Measurements from ENCODE around the gene STAT3.
A peak's percentile ranks its signal among the peaks of the same experiment; 100 is the strongest.
"Not testable (repeated sequence)": the region's sequence is repeated elsewhere in the genome, so short reads cannot be mapped to it uniquely, and the experiment has no call there.

The STAT3 gene

GRCh38 chr17:42421507-42422338 lies 33.5 kb upstream of the STAT3 start:
- Histone ChIP-seq H3K9me2 (replicated peaks; ENCODE audit: insufficient read depth, low read length) (no peaks in the 10 kb centered on the region), H3K9ac (ENCODE audit: low read length) (no peak overlapping the region), H2AFZ (ENCODE audit: low read depth, low read length, severe bottlenecking) (no peak overlapping the region), H3K4me3 (ENCODE audit: insufficient read depth, low read length, poor library complexity, severe bottlenecking) (no peak overlapping the region), H3K27me3 (ENCODE audit: low read length) (no peaks in the 10 kb centered on the region), H3K4me2 (ENCODE audit: low read depth, low read length, poor library complexity, severe bottlenecking) (no peak overlapping the region), H4K20me1 (ENCODE audit: low read depth, low read length) (no peaks in the 10 kb centered on the region), H3F3A (ENCODE audit: insufficient read depth) (no peaks in the 10 kb centered on the region), H3K79me2 (ENCODE audit: insufficient read depth, low read length) (no peaks in the 10 kb centered on the region), H3K27ac (ENCODE audit: low read depth, low read length) (no peak overlapping the region), H3K9me3 (ENCODE audit: insufficient read depth, low read length) (no peaks in the 10 kb centered on the region), H3K36me3 (ENCODE audit: low read length) (no peaks in the 10 kb centered on the region)
- no peak for TF ChIP-seq EZH2phosphoT487 (conservative IDR thresholded peaks at IDR 0.05; ENCODE audit: low read length)
- no peak for TF ChIP-seq CTCF (IDR thresholded peaks at IDR 0.05; ENCODE audit: insufficient read depth, low read length, poor library complexity, severe bottlenecking)

DNA sequence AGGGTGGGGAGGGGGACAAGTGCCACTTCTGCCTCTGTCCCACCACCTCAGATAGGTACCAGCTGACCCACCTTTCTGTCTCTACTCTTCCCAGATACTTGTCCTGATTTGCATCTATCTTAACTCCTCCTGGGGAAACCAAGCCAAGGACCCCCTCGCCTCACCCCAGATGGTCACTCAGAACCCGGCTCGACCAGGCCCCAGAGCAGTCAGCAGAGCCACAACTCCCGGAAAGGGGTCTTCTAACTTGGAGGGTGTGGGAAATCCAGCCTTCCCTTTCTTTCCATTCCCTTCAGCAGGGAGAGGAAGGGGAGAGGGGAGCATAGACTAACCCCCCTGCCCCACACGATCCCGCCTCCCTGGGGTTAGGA lies 32.9 kb upstream of the STAT3 start:
- Histone ChIP-seq H2AFZ (ENCODE audit: low read depth, low read length, severe bottlenecking) (no peak overlapping the region), H3K27me3 (ENCODE audit: low read length) (no peaks in the 10 kb centered on the region), H4K20me1 (ENCODE audit: low read depth, low read length) (no peaks in the 10 kb centered on the region), H3K79me2 (ENCODE audit: insufficient read depth, low read length) (no peaks in the 10 kb centered on the region), H3K9me3 (ENCODE audit: insufficient read depth, low read length) (no peaks in the 10 kb centered on the region), H3K9ac (ENCODE audit: low read length) (no peak overlapping the region), H3K4me2 (ENCODE audit: low read depth, low read length, poor library complexity, severe bottlenecking) (no peak overlapping the region), H3K9me2 (replicated peaks; ENCODE audit: insufficient read depth, low read length) (no peaks in the 10 kb centered on the region), H3K36me3 (ENCODE audit: low read length) (no peaks in the 10 kb centered on the region), H3K4me3 (ENCODE audit: insufficient read depth, low read length, poor library complexity, severe bottlenecking) (no peak overlapping the region), H3F3A (ENCODE audit: insufficient read depth) (no peaks in the 10 kb centered on the region), H3K27ac (ENCODE audit: low read depth, low read length) (no peak overlapping the region)
- TF ChIP-seq EZH2phosphoT487 (conservative IDR thresholded peaks at IDR 0.05; ENCODE audit: low read length) = no peak
- TF ChIP-seq CTCF (IDR thresholded peaks at IDR 0.05; ENCODE audit: insufficient read depth, low read length, poor library complexity, severe bottlenecking) = no peak

- not testable (repeated sequence) for H3K79me2 ChIP-seq (ENCODE audit: insufficient read depth, low read length); H3K36me3 ChIP-seq (ENCODE audit: low read length); H3K4me2 ChIP-seq (ENCODE audit: low read depth, low read length, poor library complexity, severe bottlenecking); H3K9me2 ChIP-seq (replicated peaks; ENCODE audit: insufficient read depth, low read length); H3K27ac ChIP-seq (ENCODE audit: low read depth, low read length); H3K9me3 ChIP-seq (ENCODE audit: insufficient read depth, low read length); H2AFZ ChIP-seq (ENCODE audit: low read depth, low read length, severe bottlenecking); H3K9ac ChIP-seq (ENCODE audit: low read length); H3F3A ChIP-seq (ENCODE audit: insufficient read depth); H3K4me3 ChIP-seq (ENCODE audit: insufficient read depth, low read length, poor library complexity, severe bottlenecking); H4K20me1 ChIP-seq (ENCODE audit: low read depth, low read length); H3K27me3 ChIP-seq (ENCODE audit: low read length)
Measured at GRCh38 chr17:42417981-42418380, 29.7 kb upstream of the STAT3 start.

- Histone ChIP-seq H3K9me3 (ENCODE audit: insufficient read depth, low read length) (no peaks in the 10 kb centered on the region), H3K36me3 (ENCODE audit: low read length) (no peaks in the 10 kb centered on the region), H3K27me3 (ENCODE audit: low read length) (no peaks in the 10 kb centered on the region), H2AFZ (ENCODE audit: low read depth, low read length, severe bottlenecking) (no peak overlapping the region), H3K79me2 (ENCODE audit: insufficient read depth, low read length) (no peaks in the 10 kb centered on the region), H4K20me1 (ENCODE audit: low read depth, low read length) (no peaks in the 10 kb centered on the region), H3K27ac (ENCODE audit: low read depth, low read length) (no peak overlapping the region), H3K4me2 (ENCODE audit: low read depth, low read length, poor library complexity, severe bottlenecking) (peak overlapping the region; percentile 4), H3F3A (ENCODE audit: insufficient read depth) (no peaks in the 10 kb centered on the region), H3K9ac (ENCODE audit: low read length) (no peak overlapping the region), H3K9me2 (replicated peaks; ENCODE audit: insufficient read depth, low read length) (no peaks in the 10 kb centered on the region), H3K4me3 (ENCODE audit: insufficient read depth, low read length, poor library complexity, severe bottlenecking) (no peak overlapping the region)
- TF ChIP-seq CTCF (IDR thresholded peaks at IDR 0.05; ENCODE audit: insufficient read depth, low read length, poor library complexity, severe bottlenecking) (no peak), EZH2phosphoT487 (conservative IDR thresholded peaks at IDR 0.05; ENCODE audit: low read length) (no peak)
Measured at GRCh38 chr17:42414704-42415409, 26.6 kb upstream of the STAT3 start.

Measured in SU-DHL-6 (cell line).